WTC11 (cell line): Measurements from ENCODE around the gene SLC9A2. TPM values are rescaled to one million over a fixed set of nuclear protein-coding genes. Genes with fewer than 3 reads are reported as not detected.

ENCODE experiments used
- ATAC-seq: fragments of 200-7000 bp; cut with Tn5 transposase; 2 replicates; pipeline ENCODE4 v1.10.0; 2021; ENCODE audit warnings: mild to moderate bottlenecking, moderate library complexity
- CTCF ChIA-PET: fragments of 300-600 bp; sonication (Branson Sonifier 250); formaldehyde crosslinking; loops from one replicate; lab custom pipeline; 2021; ENCODE audit warnings: antibody characterized with exemption; lab: Charles Lee
- POLR2A ChIA-PET: fragments of 350-600 bp; sonication (Branson Sonifier 250); formaldehyde crosslinking; loops from one replicate; lab custom pipeline; 2021; ENCODE audit warnings: antibody characterized with exemption; lab: Charles Lee
- DNase-seq: peaks from one replicate; pipeline ENCODE4 v3.0.0; 2021; ENCODE audit warnings: low spot score
- H3K27ac Mint-ChIP-seq: 2 replicates; pipeline ENCODE4 v1.8.0; 2021; ENCODE audit warnings: mixed read lengths
- H3K27me3 Mint-ChIP-seq: 2 replicates; pipeline ENCODE4 v1.8.0; 2021; ENCODE audit warnings: low read depth, mild to moderate bottlenecking, moderate library complexity, mixed read lengths
- H3K36me3 Mint-ChIP-seq: 2 replicates; pipeline ENCODE4 v1.8.0; 2021; ENCODE audit warnings: mixed read lengths
- H3K4me1 Mint-ChIP-seq: 2 replicates; pipeline ENCODE4 v1.8.0; 2022; ENCODE audit warnings: mixed read lengths
- H3K4me3 Mint-ChIP-seq: 2 replicates; pipeline ENCODE4 v1.8.0; 2021; ENCODE audit warnings: mild to moderate bottlenecking, moderate library complexity, mixed read lengths
- H3K9me3 Mint-ChIP-seq: 2 replicates; pipeline ENCODE4 v1.8.0; 2021; ENCODE audit warnings: mixed read lengths
- ATF1 ChIP-seq: sonication (generic); formaldehyde crosslinking; IDR thresholded peaks from 2 replicates; pipeline ENCODE4 v1.8.1; 2023; ENCODE audit warnings: mild to moderate bottlenecking, moderate library complexity, missing genetic modification reagents
- ATF6 ChIP-seq: sonication (generic); formaldehyde crosslinking; IDR thresholded peaks from 2 replicates; pipeline ENCODE4 v1.8.1; 2023; ENCODE audit warnings: mild to moderate bottlenecking, missing genetic modification reagents
- CBFB ChIP-seq: sonication (generic); formaldehyde crosslinking; IDR thresholded peaks from 2 replicates; pipeline ENCODE4 v1.8.1; 2022; ENCODE audit warnings: mild to moderate bottlenecking, low read depth, missing genetic modification reagents
- CREM ChIP-seq: sonication (generic); formaldehyde crosslinking; IDR thresholded peaks from 2 replicates; pipeline ENCODE4 v1.8.1; 2022; ENCODE audit warnings: mild to moderate bottlenecking, missing genetic modification reagents, moderate library complexity
- EMX1 ChIP-seq: fragments of 250-450 bp; sonication (Bioruptor Pico); IDR thresholded peaks from 2 replicates; pipeline ENCODE4 v1.8.0; 2021; ENCODE audit warnings: mild to moderate bottlenecking
- ESRRA ChIP-seq: sonication (generic); formaldehyde crosslinking; IDR thresholded peaks from 2 replicates; pipeline ENCODE4 v1.8.1; 2022; ENCODE audit warnings: mild to moderate bottlenecking, missing genetic modification reagents, borderline replicate concordance
- FOXK1 ChIP-seq: sonication (generic); formaldehyde crosslinking; IDR thresholded peaks from 2 replicates; pipeline ENCODE4 v1.8.0; 2022; ENCODE audit warnings: mild to moderate bottlenecking, moderate library complexity, missing genetic modification reagents
- IRF1 ChIP-seq: sonication (generic); formaldehyde crosslinking; IDR thresholded peaks from 2 replicates; pipeline ENCODE4 v1.8.0; 2023; ENCODE audit warnings: missing genetic modification reagents
- JUN ChIP-seq: sonication (generic); formaldehyde crosslinking; IDR thresholded peaks from 2 replicates; pipeline ENCODE4 v1.8.0; 2023; ENCODE audit warnings: mild to moderate bottlenecking, missing genetic modification reagents
- MXD4 ChIP-seq: fragments of 250-450 bp; sonication (Bioruptor Pico); IDR thresholded peaks from 2 replicates; pipeline ENCODE4 v1.8.0; 2021; ENCODE audit warnings: mild to moderate bottlenecking, moderate library complexity, borderline replicate concordance
- PREB ChIP-seq: sonication (generic); formaldehyde crosslinking; IDR thresholded peaks from 2 replicates; pipeline ENCODE4 v1.8.1; 2022; ENCODE audit warnings: mild to moderate bottlenecking, missing genetic modification reagents, moderate library complexity, borderline replicate concordance
- SOX15 ChIP-seq: fragments of 250-450 bp; sonication (Bioruptor Pico); IDR thresholded peaks from 2 replicates; pipeline ENCODE4 v1.9.0; 2021; ENCODE audit warnings: mild to moderate bottlenecking
- SP1 ChIP-seq: sonication (generic); formaldehyde crosslinking; conservative IDR thresholded peaks from 2 replicates; pipeline ENCODE4 v1.8.1; 2022; ENCODE audit warnings: missing genetic modification reagents
- TEAD1 ChIP-seq: sonication (generic); formaldehyde crosslinking; IDR thresholded peaks from 2 replicates; pipeline ENCODE4 v1.8.0; 2022; ENCODE audit warnings: mild to moderate bottlenecking, missing genetic modification reagents
- TP53 ChIP-seq: sonication (generic); formaldehyde crosslinking; IDR thresholded peaks from 2 replicates; pipeline ENCODE4 v1.8.1; 2023; ENCODE audit warnings: mild to moderate bottlenecking, missing genetic modification reagents
- USF1 ChIP-seq: sonication (generic); formaldehyde crosslinking; IDR thresholded peaks from 2 replicates; pipeline ENCODE4 v1.8.0; 2022; ENCODE audit warnings: mild to moderate bottlenecking, missing genetic modification reagents
- ZMAT4 ChIP-seq: fragments of 250-450 bp; sonication (Bioruptor Pico); IDR thresholded peaks from 2 replicates; pipeline ENCODE4 v1.9.0; 2021; ENCODE audit warnings: mild to moderate bottlenecking
- ZNF263 ChIP-seq: sonication (generic); formaldehyde crosslinking; IDR thresholded peaks from 2 replicates; pipeline ENCODE4 v1.8.1; 2022; ENCODE audit warnings: low read depth, mild to moderate bottlenecking, moderate library complexity, missing genetic modification reagents
- ZNF416 ChIP-seq: fragments of 250-450 bp; sonication (Bioruptor Pico); IDR thresholded peaks from 2 replicates; pipeline ENCODE4 v1.9.0; 2021; ENCODE audit warnings: mild to moderate bottlenecking, inconsistent platforms
- ZNF423 ChIP-seq: fragments of 250-450 bp; sonication (Bioruptor Pico); IDR thresholded peaks from 2 replicates; pipeline ENCODE4 v2.1.2; 2022; ENCODE audit warnings: mild to moderate bottlenecking, moderate library complexity
- ZNF425 ChIP-seq: fragments of 250-450 bp; sonication (Bioruptor Pico); conservative IDR thresholded peaks from 2 replicates; pipeline ENCODE4 v1.9.0; 2021; ENCODE audit warnings: mild to moderate bottlenecking
- total RNA-seq: library from RNA; stranded (reverse); gene quantifications from 3 replicates; pipeline ENCODE4 v1.2.3, GENCODE V29; 2021

The SLC9A2 gene
- total RNA-seq, 1 experiment from 2014 or later: 0.07 TPM

GRCh38 chr2:102621630-102622029 is 2.3 kb downstream of the SLC9A2 start:
- no peak for ATAC-seq
- H3K4me1 Mint-ChIP-seq: peaks cover 14% of the 10 kb centered on the region
- H3K9me3 Mint-ChIP-seq: peaks cover 3% of the 10 kb centered on the region; the same call in 1 of the 2 replicates
- no peak for DNase-seq
- no peak for TF ChIP-seq ESRRA (CRISPR knock-in tag)
- TF ChIP-seq PREB (CRISPR knock-in tag): no peak
- no peak for TF ChIP-seq ZNF416
- TF ChIP-seq SOX15: no peak
- no peak for TF ChIP-seq TEAD1 (CRISPR knock-in tag)
- TF ChIP-seq ATF6 (CRISPR knock-in tag): no peak
- no peak for TF ChIP-seq CBFB (CRISPR knock-in tag)
- TF ChIP-seq SP1 (CRISPR knock-in tag): no peak
- POLR2A ChIA-PET: no interaction called here
- H3K27me3 Mint-ChIP-seq: peaks cover 58% of the 10 kb centered on the region
- CTCF ChIA-PET: no interaction called here
- H3K27ac Mint-ChIP-seq: no peak overlapping the region
- no peak overlapping the region for H3K4me3 Mint-ChIP-seq
- no peaks in the 10 kb centered on the region for H3K36me3 Mint-ChIP-seq

GRCh38 chr2:102622646-102623045 is 3.3 kb downstream of the SLC9A2 start:
- TF ChIP-seq MXD4 (CRISPR knock-in tag) (no peak), ATF1 (no peak), JUN (CRISPR knock-in tag) (no peak), ZNF263 (CRISPR knock-in tag) (no peak), ZNF425 (CRISPR knock-in tag) (no peak), TP53 (CRISPR knock-in tag) (no peak), USF1 (no peak), FOXK1 (CRISPR knock-in tag) (no peak), ZMAT4 (CRISPR knock-in tag) (no peak), IRF1 (CRISPR knock-in tag) (no peak), EMX1 (no peak), ZNF423 (no peak), CREM (CRISPR knock-in tag) (no peak)
- peaks cover 48% of the 10 kb centered on the region for H3K27me3 Mint-ChIP-seq
- no peak overlapping the region for H3K4me3 Mint-ChIP-seq
- H3K27ac Mint-ChIP-seq: no peak overlapping the region
- no peaks in the 10 kb centered on the region for H3K36me3 Mint-ChIP-seq
- POLR2A ChIA-PET: no interaction called here
- peaks cover 3% of the 10 kb centered on the region; the same call in 1 of the 2 replicates for H3K9me3 Mint-ChIP-seq
- CTCF ChIA-PET: interaction anchor here (1.3 kb wide), 1 partner anchor 81 kb away, joined by 4 read pairs; no protein-coding TSS in a partner anchor
- peaks cover 14% of the 10 kb centered on the region for H3K4me1 Mint-ChIP-seq
- DNase-seq: no peak
- ATAC-seq: no peak
